Prostate gland (tissue), 2 donors: ENCODE results near the gene ANKRD42. TPM values are rescaled to one million over a fixed set of nuclear protein-coding genes. Genes with fewer than 3 reads are reported as not detected.
"Not testable (repeated sequence)": the region's sequence is repeated elsewhere in the genome, so short reads cannot be mapped to it uniquely, and the experiment has no call there.

Experiments
- DNase-seq: peaks from one replicate; pipeline ENCODE4 v3.0.0-alpha.2; 2019; ENCODE audit warnings: low spot score
- H3K27ac ChIP-seq, 2 donors: fragments of 200-600 bp; sonication (generic); 2 replicates each; pipeline ENCODE4 v1.5.1; 2017 to 2019
- H3K27me3 ChIP-seq: fragments of 200-600 bp; sonication (generic); replicated peaks from 2 replicates; pipeline ENCODE4 v1.5.1; 2019; ENCODE audit not compliant: insufficient read depth
- H3K36me3 ChIP-seq, 2 donors: fragments of 200-600 bp; sonication (generic); 1 replicate in 1 of 2; 2 replicates in 1 of 2; pipeline versions ENCODE4 v1.5.1 to v1.8.1; 2017 to 2019
- H3K4me1 ChIP-seq: fragments of 200-600 bp; sonication (generic); replicated peaks from 2 replicates; pipeline ENCODE4 v1.5.1; 2019
- H3K4me3 ChIP-seq, 2 donors: fragments of 200-600 bp; sonication (generic); 2 replicates each; pipeline ENCODE4 v1.5.1; 2017 to 2019
- H3K9me3 ChIP-seq: fragments of 200-600 bp; sonication (generic); 2 replicates; pipeline ENCODE4 v1.5.1; 2017
- CTCF ChIP-seq, 4 experiments: fragments of 200-600 bp in 2 of 4; fragments of 450-650 bp in 2 of 4; sonication (generic) in 2 of 4; IDR thresholded peaks; 1 replicate in 3 of 4; 2 replicates in 1 of 4; pipeline ENCODE4 v1.5.1; 2016 to 2019; ENCODE audit warnings: antibody characterized with exemption in 4 of 4, mild to moderate bottlenecking in 2 of 4, moderate library complexity in 2 of 4
- POLR2A ChIP-seq: fragments of 450-650 bp; IDR thresholded peaks from one replicate; pipeline ENCODE4 v1.6.1; 2016; ENCODE audit warnings: antibody characterized with exemption, mild to moderate bottlenecking
- POLR2AphosphoS5 ChIP-seq: sonication (generic); formaldehyde crosslinking; IDR thresholded peaks from one replicate; pipeline ENCODE4 v1.6.1; 2017; ENCODE audit warnings: antibody characterized with exemption
- WGBS: methylation state at CpG from one replicate; pipeline ENCODE4 v1.1.5; 2018; 5-methylcytosine and 5-hydroxymethylcytosine counted together
- intact Hi-C: fragments of 100-400 bp; cut with DNase I; formaldehyde crosslinking; loops from one replicate; pipeline ENCODE4 v1.14.2; 2022
- total RNA-seq, 2 donors: library from RNA; depleted of rRNA; stranded (reverse); fragments of >200 nt; gene quantifications; one replicate each; pipeline ENCODE4 v1.1.0, GENCODE V29; 2016

ANKRD42 gene
- total RNA-seq, 2 donors from 2014 or later, result 11.6 to 24.5 TPM

- no peaks in the 10 kb centered on the region for H3K9me3 ChIP-seq
- TF ChIP-seq CTCF (IDR thresholded peaks at IDR 0.05) (no peak), POLR2AphosphoS5 (no peak), POLR2A (no peak)
- no peak for DNase-seq
- WGBS, result 90% methylated on average over 3 of the region's 3 CpGs
- H3K4me1 ChIP-seq, result no peaks in the 10 kb centered on the region
- intact Hi-C loops, result no loop called here
- no peak overlapping the region for H3K4me3 ChIP-seq
- no peaks in the 10 kb centered on the region for H3K36me3 ChIP-seq
- no peaks in the 10 kb centered on the region for H3K27me3 ChIP-seq
- no peak overlapping the region for H3K27ac ChIP-seq
Observed at GRCh38 chr11:83205608-83206185, 12.2 kb downstream of the ANKRD42 start.

- no peaks in the 10 kb centered on the region for H3K27me3 ChIP-seq
- WGBS, result 83% methylated on average over 1 of the region's 1 CpG
- no peak for DNase-seq
- no peak overlapping the region for H3K4me3 ChIP-seq
- H3K9me3 ChIP-seq, result no peaks in the 10 kb centered on the region
- H3K4me1 ChIP-seq, result no peaks in the 10 kb centered on the region
- H3K36me3 ChIP-seq, result peaks cover 0 to 2% of the 10 kb centered on the region in 2 donors
- intact Hi-C loops, result no loop called here
- no peak for TF ChIP-seq POLR2AphosphoS5
- no peak for TF ChIP-seq POLR2A
- TF ChIP-seq CTCF (IDR thresholded peaks at IDR 0.05), result no peak
- no peak overlapping the region for H3K27ac ChIP-seq
Observed at GRCh38 chr11:83206221-83206620, 12.7 kb downstream of the ANKRD42 start.

- 41% methylated on average over 4 of the region's 4 CpGs for WGBS
- H3K9me3 ChIP-seq, result not testable (repeated sequence)
Observed at GRCh38 chr11:83206771-83207382, 13.4 kb downstream of the ANKRD42 start.

GRCh38 chr11:83219095-83219494 is 25.6 kb downstream of the ANKRD42 start:
- no peak for DNase-seq
- intact Hi-C loops, result no loop called here
- TF ChIP-seq POLR2A, result no peak
- Histone ChIP-seq H3K9me3 (no peaks in the 10 kb centered on the region), H3K36me3 (no peaks in the 10 kb centered on the region), H3K27ac (no peak overlapping the region), H3K27me3 (no peaks in the 10 kb centered on the region), H3K4me1 (no peaks in the 10 kb centered on the region), H3K4me3 (no peak overlapping the region)
- WGBS, result 80% methylated on average over 8 of the region's 8 CpGs

More at GRCh38 chr11:83206771-83207382, 13.4 kb downstream of the ANKRD42 start:
- intact Hi-C loops, H3K36me3 ChIP-seq, H3K27ac ChIP-seq, H3K4me3 ChIP-seq, DNase-seq, H3K27me3 ChIP-seq, H3K4me1 ChIP-seq: not testable (repeated sequence)

GRCh38 chr11:83220260-83220659 is 26.7 kb downstream of the ANKRD42 start:
- H3K9me3 ChIP-seq, result no peaks in the 10 kb centered on the region
- no peak overlapping the region for H3K4me3 ChIP-seq
- WGBS, result 85% methylated on average over 10 of the region's 10 CpGs
- no peak for DNase-seq
- H3K36me3 ChIP-seq, result no peaks in the 10 kb centered on the region
- no peaks in the 10 kb centered on the region for H3K4me1 ChIP-seq
- TF ChIP-seq POLR2A, result no peak
- no peak for TF ChIP-seq POLR2AphosphoS5
- no peak for TF ChIP-seq CTCF (IDR thresholded peaks at IDR 0.05)
- intact Hi-C loops, result no loop called here
- H3K27me3 ChIP-seq, result no peaks in the 10 kb centered on the region
- no peak overlapping the region for H3K27ac ChIP-seq

- no peak for DNase-seq
- Histone ChIP-seq H3K27me3 (no peaks in the 10 kb centered on the region), H3K9me3 (no peaks in the 10 kb centered on the region), H3K36me3 (no peaks in the 10 kb centered on the region), H3K27ac (no peak overlapping the region), H3K4me1 (no peaks in the 10 kb centered on the region), H3K4me3 (no peak overlapping the region)
- intact Hi-C loops, result no loop called here
- TF ChIP-seq CTCF (IDR thresholded peaks at IDR 0.05) (no peak), POLR2AphosphoS5 (no peak), POLR2A (no peak)
Observed at GRCh38 chr11:83221694-83222093, 28.2 kb downstream of the ANKRD42 start.
